Colonic mucosa (tissue), 4 donors: ENCODE measurements around the gene ZBTB49. TPM values are rescaled to one million over a fixed set of nuclear protein-coding genes. Genes with fewer than 3 reads are reported as not detected.
A peak's percentile ranks its signal among the peaks of the same experiment; 100 is the strongest.

Source experiments
- DNase-seq: peaks from one replicate; pipeline ENCODE4 v3.0.0-alpha.2; 2020
- H3K27ac ChIP-seq: fragments of 200-600 bp; one replicate; pipeline ENCODE4 v1.8.0; 2021
- H3K27me3 ChIP-seq: fragments of 200-600 bp; one replicate; pipeline ENCODE4 v1.8.0; 2021
- H3K36me3 ChIP-seq: fragments of 200-600 bp; one replicate; pipeline ENCODE4 v1.8.0; 2021
- H3K4me1 ChIP-seq: fragments of 200-600 bp; one replicate; pipeline ENCODE4 v1.8.0; 2021; ENCODE audit warnings: mild to moderate bottlenecking
- H3K4me3 ChIP-seq: fragments of 200-600 bp; one replicate; pipeline ENCODE4 v1.8.0; 2021
- H3K9ac ChIP-seq, 2 donors: one replicate each; pipeline ENCODE4 v1.7.0; 2013; ENCODE audit warnings: control low read depth in 2 of 2, low read depth in 2 of 2, low read length in 2 of 2
- H3K9me3 ChIP-seq: fragments of 200-600 bp; one replicate; pipeline ENCODE4 v1.8.0; 2021
- intact Hi-C: fragments of 100-400 bp; cut with DNase I; formaldehyde crosslinking; loops from one replicate; pipeline ENCODE4 v1.14.1; 2022
- total RNA-seq, 2 donors: library from RNA; stranded (reverse); fragmentation: NEBNext Ultra II Directional in 1 of 2; extraction: Animal tissue kit (Norgen Biotek cat#: 25700) in 1 of 2; gene quantifications; one replicate each; pipeline ENCODE4 v1.2.1, GENCODE V29; 2021
- TF ChIP-seq, protein P1 (sequence below): fragments of 200-600 bp; IDR thresholded peaks from one replicate; pipeline ENCODE4 v1.8.0; 2022; ENCODE audit warnings: antibody characterized with exemption, mild to moderate bottlenecking
- donor health status: healthy.
- donor health status: DM: no; HTN: no; CAD: no.
- donor health status: DM: no; HTN: no; CAD: no.

Gene ZBTB49
- total RNA-seq, 2 donors from 2014 or later = 4.0 to 5.1 TPM

DNA sequence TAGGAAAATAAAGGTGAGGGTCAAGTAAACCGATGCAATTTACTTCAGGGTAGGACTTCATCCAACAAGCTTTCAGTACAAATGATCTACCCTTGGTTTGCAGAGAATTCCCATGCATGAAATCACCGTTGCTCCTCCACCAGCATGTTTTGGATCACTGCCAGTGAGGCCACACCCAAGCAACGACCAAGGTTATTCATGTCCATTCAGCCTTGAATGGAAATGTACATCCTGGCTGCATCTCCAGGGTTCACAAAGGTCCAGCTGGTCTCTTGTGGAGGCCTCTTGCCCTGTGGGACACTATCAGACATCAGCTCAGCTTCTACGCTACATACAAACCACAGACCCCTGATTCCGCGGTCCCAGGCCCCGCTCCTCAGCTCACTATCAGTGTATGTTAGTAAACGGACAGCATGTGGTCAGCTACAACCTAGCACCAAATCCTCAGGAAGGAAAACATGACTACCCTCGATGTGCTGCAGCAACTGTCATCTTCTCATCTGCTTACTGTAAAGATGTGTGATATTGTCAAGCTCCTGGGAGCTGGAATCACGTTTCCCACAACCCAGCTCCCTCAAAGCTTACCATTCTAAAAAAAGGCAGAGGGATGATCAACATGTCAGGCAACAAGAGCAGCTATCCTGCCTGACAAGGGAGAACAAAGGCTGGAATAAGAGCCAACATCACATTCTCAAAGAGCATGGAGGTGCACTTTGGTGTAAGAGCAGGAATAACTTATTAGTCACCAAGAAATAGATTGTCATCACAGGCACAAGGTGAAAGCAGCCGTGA is 5.0 kb upstream of the ZBTB49 start:
- no peak overlapping the region for H3K4me3 ChIP-seq
- no peaks in the 10 kb centered on the region for H3K9me3 ChIP-seq
- DNase-seq = peak; percentile 71
- intact Hi-C loops = loop anchor here (5.0 kb wide), 1 partner anchor 38 kb away; the partner anchor contains the start of gene TMEM128
- H3K27me3 ChIP-seq = no peaks in the 10 kb centered on the region
- peaks cover 5% of the 10 kb centered on the region for H3K36me3 ChIP-seq
- H3K27ac ChIP-seq = no peak overlapping the region
- no peak overlapping the region for H3K9ac ChIP-seq
- peaks cover 8% of the 10 kb centered on the region for H3K4me1 ChIP-seq
- TF ChIP-seq, protein P1, sequence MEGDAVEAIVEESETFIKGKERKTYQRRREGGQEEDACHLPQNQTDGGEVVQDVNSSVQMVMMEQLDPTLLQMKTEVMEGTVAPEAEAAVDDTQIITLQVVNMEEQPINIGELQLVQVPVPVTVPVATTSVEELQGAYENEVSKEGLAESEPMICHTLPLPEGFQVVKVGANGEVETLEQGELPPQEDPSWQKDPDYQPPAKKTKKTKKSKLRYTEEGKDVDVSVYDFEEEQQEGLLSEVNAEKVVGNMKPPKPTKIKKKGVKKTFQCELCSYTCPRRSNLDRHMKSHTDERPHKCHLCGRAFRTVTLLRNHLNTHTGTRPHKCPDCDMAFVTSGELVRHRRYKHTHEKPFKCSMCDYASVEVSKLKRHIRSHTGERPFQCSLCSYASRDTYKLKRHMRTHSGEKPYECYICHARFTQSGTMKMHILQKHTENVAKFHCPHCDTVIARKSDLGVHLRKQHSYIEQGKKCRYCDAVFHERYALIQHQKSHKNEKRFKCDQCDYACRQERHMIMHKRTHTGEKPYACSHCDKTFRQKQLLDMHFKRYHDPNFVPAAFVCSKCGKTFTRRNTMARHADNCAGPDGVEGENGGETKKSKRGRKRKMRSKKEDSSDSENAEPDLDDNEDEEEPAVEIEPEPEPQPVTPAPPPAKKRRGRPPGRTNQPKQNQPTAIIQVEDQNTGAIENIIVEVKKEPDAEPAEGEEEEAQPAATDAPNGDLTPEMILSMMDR = no peak

DNA sequence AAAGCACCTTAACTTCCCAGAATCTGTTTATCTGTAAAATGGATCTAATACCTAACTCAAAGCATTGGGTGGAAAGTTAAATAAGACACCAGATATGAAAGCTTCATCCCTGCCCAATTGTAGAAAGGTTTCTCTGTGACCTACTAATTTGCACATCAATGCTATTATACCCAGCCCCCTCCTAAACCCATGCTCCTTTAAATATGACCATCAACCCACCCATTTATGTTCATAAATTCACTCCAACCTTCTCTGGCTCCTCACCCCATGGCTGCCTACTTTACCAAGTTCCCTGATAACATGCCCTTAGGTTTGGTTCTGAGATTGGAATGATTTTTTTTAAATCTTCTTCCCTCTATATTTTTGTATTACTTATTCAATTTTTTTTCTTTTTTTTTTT is 2.0 kb upstream of the ZBTB49 start:
- intact Hi-C loops = loop anchor here (5.0 kb wide), 1 partner anchor 41 kb away; the partner anchor contains the start of gene TMEM128
- no peaks in the 10 kb centered on the region for H3K27me3 ChIP-seq
- H3K4me3 ChIP-seq = no peak overlapping the region
- TF ChIP-seq, protein P1 = no peak
- H3K36me3 ChIP-seq = no peaks in the 10 kb centered on the region
- H3K27ac ChIP-seq = no peak overlapping the region
- H3K9ac ChIP-seq = no peak overlapping the region
- H3K9me3 ChIP-seq = no peaks in the 10 kb centered on the region
- DNase-seq = no peak
- H3K4me1 ChIP-seq = peaks cover 16% of the 10 kb centered on the region

DNA sequence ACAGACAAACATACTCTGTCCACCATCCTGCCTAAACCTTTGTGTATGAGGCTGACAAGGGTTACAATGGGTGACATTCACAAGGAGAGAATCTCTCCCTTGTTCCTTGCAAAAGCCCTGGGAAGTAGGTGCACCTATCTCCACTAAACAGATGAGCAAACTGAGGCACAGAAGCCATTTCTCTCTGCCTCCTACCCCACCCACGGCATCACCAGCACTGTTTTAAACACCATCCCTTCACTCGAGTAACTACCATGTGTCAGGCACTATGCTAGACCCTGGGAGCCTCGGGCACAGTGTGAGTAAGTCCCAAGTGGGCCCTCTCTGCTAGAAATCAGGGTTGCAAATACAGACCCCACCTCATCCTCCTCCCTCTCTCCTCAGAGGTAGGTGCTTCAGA is 996 bp upstream of the ZBTB49 start:
- TF ChIP-seq, protein P1 = no peak
- intact Hi-C loops = loop anchor here (5.0 kb wide), 1 partner anchor 42 kb away; the partner anchor contains the start of gene TMEM128

DNA sequence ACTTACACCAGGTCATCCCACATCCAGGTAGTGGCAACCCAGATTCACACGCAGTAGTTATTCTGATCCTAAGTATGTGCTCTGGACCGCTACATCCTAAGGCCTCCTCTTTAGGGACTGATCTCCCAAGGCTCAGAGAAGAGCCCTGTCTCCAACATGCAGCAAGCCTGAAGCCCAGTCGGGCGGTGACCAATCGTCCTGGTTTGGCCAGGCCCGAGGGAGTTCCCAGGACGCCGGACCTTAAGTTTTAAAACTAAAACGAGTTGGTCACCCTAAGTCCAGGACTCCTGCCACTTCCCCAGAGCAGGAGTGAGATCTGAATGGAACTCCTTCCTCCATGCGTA is 482 bp upstream of the ZBTB49 start:
- H3K27me3 ChIP-seq = no peaks in the 10 kb centered on the region
- peaks cover 16% of the 10 kb centered on the region for H3K4me1 ChIP-seq
- no peaks in the 10 kb centered on the region for H3K36me3 ChIP-seq
- TF ChIP-seq, protein P1 = no peak
- peak overlapping the region; percentile 78 for H3K27ac ChIP-seq
- H3K9ac ChIP-seq = peak overlapping the region; percentile 65 to 85
- peak overlapping the region; percentile 97 for H3K4me3 ChIP-seq
- no peak for DNase-seq
- no peaks in the 10 kb centered on the region for H3K9me3 ChIP-seq
- intact Hi-C loops = loop anchor here (5.0 kb wide), 1 partner anchor 42 kb away; the partner anchor contains the start of gene TMEM128

More for the DNA sequence above, 996 bp upstream of the ZBTB49 start:
- Histone ChIP-seq H3K27ac (no peak overlapping the region), H3K4me3 (peak overlapping the region; percentile 97), H3K27me3 (no peaks in the 10 kb centered on the region), H3K4me1 (peaks cover 16% of the 10 kb centered on the region), H3K9ac (peak overlapping the region; percentile 65 to 85), H3K9me3 (no peaks in the 10 kb centered on the region), H3K36me3 (no peaks in the 10 kb centered on the region)
- DNase-seq = no peak

DNA sequence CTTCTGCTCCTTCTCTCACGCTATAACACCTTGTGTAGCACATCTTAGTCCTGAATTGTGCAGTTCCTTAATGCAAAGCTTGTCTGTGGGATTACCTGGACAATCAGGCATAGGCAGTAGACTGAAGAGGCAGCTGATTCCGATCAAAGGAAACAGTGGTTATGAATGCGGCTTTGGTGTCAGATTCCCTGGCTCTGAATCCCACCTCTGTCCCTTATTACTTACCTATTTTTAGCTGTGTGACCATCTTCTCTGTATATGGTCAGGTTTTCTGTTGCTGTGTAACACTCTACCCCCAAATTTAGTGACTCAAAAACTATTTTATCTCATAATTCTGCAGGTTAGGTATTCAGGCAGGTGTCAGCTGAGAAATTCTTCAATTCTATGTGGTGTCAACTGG is 3.2 kb downstream of the ZBTB49 start:
- intact Hi-C loops = no loop called here
- DNase-seq = no peak
- no peaks in the 10 kb centered on the region for H3K27me3 ChIP-seq
- no peak overlapping the region for H3K27ac ChIP-seq
- TF ChIP-seq, protein P1 = no peak
- no peak overlapping the region for H3K9ac ChIP-seq
- H3K9me3 ChIP-seq = no peaks in the 10 kb centered on the region
- peaks cover 16% of the 10 kb centered on the region for H3K4me1 ChIP-seq
- no peaks in the 10 kb centered on the region for H3K36me3 ChIP-seq
- H3K4me3 ChIP-seq = no peak overlapping the region
